ENCODE measurements around the gene MXD3. TPM values are rescaled to one million over a fixed set of nuclear protein-coding genes. Genes with fewer than 3 reads are reported as not detected.
"Not testable (repeated sequence)": the region's sequence is repeated elsewhere in the genome, so short reads cannot be mapped to it uniquely, and the experiment has no call there.

Gene MXD3
- total RNA-seq, 8 experiments from 2014 or later: 2.4 to 34.1 (median 6.3) TPM

GRCh38 chr5:177353093-177353492 lies 41.4 kb upstream of the MXD3 start:
- H3K4me3 ChIP-seq: no peak overlapping the region
- no peak overlapping the region for H3K27ac ChIP-seq
- 53 to 86% (median 82%) methylated on average over 2 to 5 of the region's 5 CpGs; no CpG with 5 or more reads in 2 of the 10 experiments for WGBS, 10 experiments
- peaks cover 10 to 11% of the 10 kb centered on the region in 2 donors for H3K4me1 ChIP-seq (replicated peaks in 1 of 2)
- in situ Hi-C loops (cut with MboI; ENCODE audit: low pct_unique_long_range_greater_than_20kb in 2 of 9, low sequenced_read_pairs in 9 of 9, unreplicated experiment in 9 of 9): no loop called here
- no peak for ATAC-seq (replicated peaks in 6 of 8)

GRCh38 chr5:177351392-177352329 lies 40.0 kb upstream of the MXD3 start, which contains the start of gene LMAN2:
Gene LMAN2 (minus strand): TSS chr5:177351668. CDS start chr5:177351647, 21 bp downstream.
- ATAC-seq (replicated peaks in 6 of 8): peak; percentile 96 to 99 (median 98)
- Histone ChIP-seq H3K4me3 (peak within 1 kb of the TSS; percentile 63 to 92 (median 71)), H3K27ac (peak within 1 kb of the TSS; percentile 93 to 95), H3K4me1 (replicated peaks in 1 of 2) (peaks cover 10 to 11% of the 10 kb centered on the region in 2 donors)
- in situ Hi-C loops (cut with MboI; ENCODE audit: low pct_unique_long_range_greater_than_20kb in 2 of 9, low sequenced_read_pairs in 9 of 9, unreplicated experiment in 9 of 9): no loop called here
- WGBS, 10 experiments: 0 to 70% (median 9%) methylated on average over 1 to 28 of the region's 55 CpGs; no CpG with 5 or more reads in 2 of the 10 experiments

- ATAC-seq (replicated peaks in 6 of 8): no peak
- peaks cover 10 to 11% of the 10 kb centered on the region in 2 donors for H3K4me1 ChIP-seq (replicated peaks in 1 of 2)
- in situ Hi-C loops (cut with MboI; ENCODE audit: low pct_unique_long_range_greater_than_20kb in 2 of 9, low sequenced_read_pairs in 9 of 9, unreplicated experiment in 9 of 9): no loop called here
- H3K27ac ChIP-seq: peak overlapping the region; percentile 93 to 95
- WGBS, 10 experiments: 0 to 60% (median 22%) methylated on average over 1 to 8 of the region's 19 CpGs; no CpG with 5 or more reads in 4 of the 10 experiments
- peak overlapping the region; percentile 63 to 92 (median 71) for H3K4me3 ChIP-seq
Measured at GRCh38 chr5:177350776-177351391, 39.2 kb upstream of the MXD3 start.

GRCh38 chr5:177349762-177350161 lies 38.1 kb upstream of the MXD3 start:
- ATAC-seq (replicated peaks in 6 of 8): no peak
- no peak overlapping the region for H3K27ac ChIP-seq
- peaks cover 10 to 11% of the 10 kb centered on the region in 2 donors for H3K4me1 ChIP-seq (replicated peaks in 1 of 2)
- in situ Hi-C loops (cut with MboI; ENCODE audit: low pct_unique_long_range_greater_than_20kb in 2 of 9, low sequenced_read_pairs in 9 of 9, unreplicated experiment in 9 of 9): no loop called here
- H3K4me3 ChIP-seq: no peak overlapping the region
- 70 to 94% (median 83%) methylated on average over 1 to 5 of the region's 5 CpGs; no CpG with 5 or more reads in 5 of the 10 experiments for WGBS, 10 experiments

GRCh38 chr5:177349362-177349647 lies 37.6 kb upstream of the MXD3 start:
- no peak overlapping the region for H3K4me3 ChIP-seq
- in situ Hi-C loops (cut with MboI; ENCODE audit: low pct_unique_long_range_greater_than_20kb in 2 of 9, low sequenced_read_pairs in 9 of 9, unreplicated experiment in 9 of 9): no loop called here
- ATAC-seq (replicated peaks in 6 of 8): no peak
- H3K4me1 ChIP-seq (replicated peaks in 1 of 2): peaks cover 10 to 11% of the 10 kb centered on the region in 2 donors
- WGBS, 10 experiments: 0 to 100% (median 77%) methylated on average over 1 to 3 of the region's 3 CpGs; no CpG with 5 or more reads in 1 of the 10 experiments
- no peak overlapping the region for H3K27ac ChIP-seq

- Histone ChIP-seq H3K4me1 (replicated peaks in 1 of 2) (peaks cover 10 to 11% of the 10 kb centered on the region in 2 donors), H3K4me3 (no peak overlapping the region), H3K27ac (no peak overlapping the region)
- in situ Hi-C loops (cut with MboI; ENCODE audit: low pct_unique_long_range_greater_than_20kb in 2 of 9, low sequenced_read_pairs in 9 of 9, unreplicated experiment in 9 of 9): no loop called here
- ATAC-seq (replicated peaks in 6 of 8): no peak
- WGBS, 10 experiments: 90 to 100% (median 100%) methylated on average over 1 to 4 of the region's 4 CpGs; no CpG with 5 or more reads in 3 of the 10 experiments
Measured at GRCh38 chr5:177347699-177348098, 36.0 kb upstream of the MXD3 start.

GRCh38 chr5:177346820-177347219 lies 35.1 kb upstream of the MXD3 start:
- in situ Hi-C loops (cut with MboI; ENCODE audit: low pct_unique_long_range_greater_than_20kb in 2 of 9, low sequenced_read_pairs in 9 of 9, unreplicated experiment in 9 of 9): no loop called here
- Histone ChIP-seq H3K4me1 (replicated peaks in 1 of 2) (peaks cover 9 to 10% of the 10 kb centered on the region in 2 donors), H3K4me3 (no peak overlapping the region), H3K27ac (no peak overlapping the region)
- 43 to 100% (median 80%) methylated on average over 1 to 4 of the region's 4 CpGs; no CpG with 5 or more reads in 1 of the 10 experiments for WGBS, 10 experiments
- no peak for ATAC-seq (replicated peaks in 6 of 8)

- Histone ChIP-seq H3K4me1 (replicated peaks in 1 of 2) (peaks cover 0 to 1% of the 10 kb centered on the region in 2 donors), H3K27ac (no peak overlapping the region), H3K4me3 (no peak overlapping the region)
- ATAC-seq (replicated peaks in 6 of 8): no peak
- 93 to 100% (median 97%) methylated on average over 1 to 6 of the region's 6 CpGs for WGBS, 10 experiments
- in situ Hi-C loops (cut with MboI; ENCODE audit: low pct_unique_long_range_greater_than_20kb in 2 of 9, low sequenced_read_pairs in 9 of 9, unreplicated experiment in 9 of 9): no loop called here
Measured at GRCh38 chr5:177344891-177345290, 33.2 kb upstream of the MXD3 start.

GRCh38 chr5:177343777-177344176 lies 32.1 kb upstream of the MXD3 start:
- 33 to 100% (median 100%) methylated on average over 1 to 5 of the region's 6 CpGs for WGBS, 10 experiments
- H3K4me1 ChIP-seq (replicated peaks in 1 of 2): no peaks in the 10 kb centered on the region
- no peak for ATAC-seq (replicated peaks in 6 of 8)
- H3K27ac ChIP-seq: no peak overlapping the region
- no peak overlapping the region for H3K4me3 ChIP-seq
- in situ Hi-C loops (cut with MboI; ENCODE audit: low pct_unique_long_range_greater_than_20kb in 2 of 9, low sequenced_read_pairs in 9 of 9, unreplicated experiment in 9 of 9): no loop called here

GRCh38 chr5:177343000-177343399 lies 31.3 kb upstream of the MXD3 start:
- ATAC-seq (replicated peaks in 6 of 8); in situ Hi-C loops (cut with MboI; ENCODE audit: low pct_unique_long_range_greater_than_20kb in 2 of 9, low sequenced_read_pairs in 9 of 9, unreplicated experiment in 9 of 9); H3K4me1 ChIP-seq (replicated peaks in 1 of 2); H3K4me3 ChIP-seq; H3K27ac ChIP-seq: not testable (repeated sequence)
- 80 to 100% (median 94%) methylated on average over 1 to 11 of the region's 14 CpGs; no CpG with 5 or more reads in 2 of the 10 experiments for WGBS, 10 experiments

GRCh38 chr5:177339107-177339638 lies 27.5 kb upstream of the MXD3 start:
- no peak for ATAC-seq (replicated peaks in 6 of 8)
- in situ Hi-C loops (cut with MboI; ENCODE audit: low pct_unique_long_range_greater_than_20kb in 2 of 9, low sequenced_read_pairs in 9 of 9, unreplicated experiment in 9 of 9): no loop called here
- Histone ChIP-seq H3K27ac (no peak overlapping the region), H3K4me1 (replicated peaks in 1 of 2) (no peaks in the 10 kb centered on the region), H3K4me3 (no peak overlapping the region)
- 80 to 100% (median 86%) methylated on average over 1 to 6 of the region's 11 CpGs; no CpG with 5 or more reads in 4 of the 10 experiments for WGBS, 10 experiments

- in situ Hi-C loops (cut with MboI; ENCODE audit: low pct_unique_long_range_greater_than_20kb in 2 of 9, low sequenced_read_pairs in 9 of 9, unreplicated experiment in 9 of 9): no loop called here
- Histone ChIP-seq H3K4me1 (replicated peaks in 1 of 2) (no peaks in the 10 kb centered on the region), H3K27ac (no peak overlapping the region), H3K4me3 (no peak overlapping the region)
- 20 to 100% (median 98%) methylated on average over 1 to 5 of the region's 22 CpGs; no CpG with 5 or more reads in 4 of the 10 experiments for WGBS, 10 experiments
- ATAC-seq (replicated peaks in 6 of 8): no peak
Measured at GRCh38 chr5:177338251-177339106, 26.8 kb upstream of the MXD3 start.

Data from motor neuron (in vitro differentiated cells).